ENCODE results near the gene RHOT2.

The RHOT2 gene

DNA sequence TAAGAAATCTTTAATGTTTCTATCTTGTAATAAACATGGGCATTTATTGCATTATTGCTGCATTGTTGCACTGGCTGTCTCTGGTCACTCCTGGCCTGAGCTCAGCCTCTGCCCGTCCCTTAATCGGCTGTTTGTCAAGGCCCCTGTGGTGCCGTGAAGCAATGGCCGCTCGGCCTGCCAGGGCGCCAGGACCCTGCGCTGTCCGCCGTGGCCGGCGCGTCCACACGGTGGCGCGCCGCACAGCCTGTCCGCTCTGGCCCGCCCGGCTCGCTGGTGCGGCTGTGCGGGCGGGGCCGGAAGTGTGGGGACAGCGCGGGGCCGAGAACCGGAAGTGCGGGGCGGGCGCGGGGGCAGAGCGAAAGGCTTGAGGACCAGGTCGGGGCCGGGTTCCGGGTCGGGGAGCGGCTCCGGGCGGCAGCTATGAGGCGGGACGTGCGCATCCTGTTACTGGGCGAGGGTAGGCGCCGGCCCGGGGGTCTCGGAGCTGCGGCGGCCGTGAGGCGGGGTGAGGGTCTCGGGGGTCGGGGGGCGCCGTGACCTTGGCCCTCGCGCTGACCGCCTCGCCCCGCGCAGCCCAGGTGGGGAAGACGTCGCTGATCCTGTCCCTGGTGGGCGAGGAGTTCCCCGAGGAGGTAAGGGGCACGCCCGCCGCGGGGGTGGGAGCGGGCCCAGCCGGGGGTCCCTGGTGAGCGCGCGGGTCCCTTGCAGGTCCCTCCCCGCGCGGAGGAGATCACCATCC, at the start of gene RHOT2:
Gene RHOT2, plus strand, starts transcription at position 353 of the 739 bp plus-strand sequence. Its CDS starts 68 bp downstream, at position 421.
- Histone ChIP-seq H3K9ac (ENCODE audit: low read length) (peak within 1 kb of the TSS; percentile 72), H3K27ac (ENCODE audit: low read length) (no peak within 1 kb of the TSS), H3K9me3 (ENCODE audit: control insufficient read depth, low read depth, low read length) (no peaks in the 10 kb centered on the region), H3K27me3 (ENCODE audit: control insufficient read depth, insufficient read depth, low read length) (no peaks in the 10 kb centered on the region), H3K36me3 (ENCODE audit: control insufficient read depth, low read depth, low read length) (peaks cover 34% of the 10 kb centered on the region), H3K4me1 (ENCODE audit: control insufficient read depth, low read depth, low read length) (no peaks in the 10 kb centered on the region), H3K4me3 (ENCODE audit: low read length) (peak within 1 kb of the TSS; percentile 82)

GRCh38 chr16:619476-620100, 48.3 kb upstream of the RHOT2 start:
- Histone ChIP-seq H3K4me1 (ENCODE audit: control insufficient read depth, low read depth, low read length) (no peaks in the 10 kb centered on the region), H3K9me3 (ENCODE audit: control insufficient read depth, low read depth, low read length) (no peaks in the 10 kb centered on the region), H3K4me3 (ENCODE audit: low read length) (no peak overlapping the region), H3K9ac (ENCODE audit: low read length) (no peak overlapping the region), H3K27me3 (ENCODE audit: control insufficient read depth, insufficient read depth, low read length) (no peaks in the 10 kb centered on the region), H3K27ac (ENCODE audit: low read length) (no peak overlapping the region), H3K36me3 (ENCODE audit: control insufficient read depth, low read depth, low read length) (no peaks in the 10 kb centered on the region)

DNA sequence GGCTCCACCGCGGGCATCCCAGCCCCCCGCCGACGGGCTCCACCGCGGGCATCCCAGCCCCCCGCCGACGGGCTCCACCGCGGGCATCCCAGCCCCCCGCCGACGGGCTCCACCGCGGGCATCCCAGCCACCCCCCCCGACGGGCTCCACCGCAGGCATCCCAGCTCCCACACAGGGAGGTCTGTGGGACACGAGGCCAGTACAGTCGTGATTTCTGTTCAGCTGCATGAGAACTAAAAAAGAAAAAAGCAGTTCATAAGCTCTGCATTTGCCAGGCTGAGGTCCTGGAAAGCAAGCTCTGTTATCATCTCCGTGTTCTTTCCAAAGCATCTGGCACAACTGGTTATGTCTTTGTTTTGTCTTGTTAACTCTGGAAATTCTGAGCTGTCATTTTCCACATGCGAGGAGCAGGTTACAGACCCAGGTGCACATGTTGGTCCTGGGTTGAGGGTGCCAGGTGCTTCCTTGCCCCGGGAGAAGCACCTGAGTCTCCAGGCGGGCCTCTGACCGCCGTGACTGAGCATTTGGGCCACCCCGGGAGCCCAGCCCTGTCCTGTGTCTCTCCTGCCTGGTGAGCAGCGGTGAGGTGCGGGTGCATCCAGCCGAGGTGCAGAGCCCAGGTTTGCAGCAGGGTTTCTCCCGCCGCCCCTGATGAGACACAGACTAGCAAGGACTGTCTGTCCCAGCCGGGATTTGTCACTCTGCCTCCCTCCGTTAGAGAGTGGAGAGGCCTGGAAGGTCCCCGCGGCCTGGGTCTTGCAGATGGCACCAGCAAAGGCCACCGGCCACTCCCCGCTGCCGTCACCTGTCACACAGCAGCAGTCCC, 47.0 kb upstream of the RHOT2 start:
- Histone ChIP-seq H3K4me1 (ENCODE audit: control insufficient read depth, low read depth, low read length) (no peaks in the 10 kb centered on the region), H3K9ac (ENCODE audit: low read length) (no peak overlapping the region), H3K36me3 (ENCODE audit: control insufficient read depth, low read depth, low read length) (no peaks in the 10 kb centered on the region), H3K9me3 (ENCODE audit: control insufficient read depth, low read depth, low read length) (no peaks in the 10 kb centered on the region), H3K27me3 (ENCODE audit: control insufficient read depth, insufficient read depth, low read length) (no peaks in the 10 kb centered on the region), H3K27ac (ENCODE audit: low read length) (no peak overlapping the region), H3K4me3 (ENCODE audit: low read length) (no peak overlapping the region)

DNA sequence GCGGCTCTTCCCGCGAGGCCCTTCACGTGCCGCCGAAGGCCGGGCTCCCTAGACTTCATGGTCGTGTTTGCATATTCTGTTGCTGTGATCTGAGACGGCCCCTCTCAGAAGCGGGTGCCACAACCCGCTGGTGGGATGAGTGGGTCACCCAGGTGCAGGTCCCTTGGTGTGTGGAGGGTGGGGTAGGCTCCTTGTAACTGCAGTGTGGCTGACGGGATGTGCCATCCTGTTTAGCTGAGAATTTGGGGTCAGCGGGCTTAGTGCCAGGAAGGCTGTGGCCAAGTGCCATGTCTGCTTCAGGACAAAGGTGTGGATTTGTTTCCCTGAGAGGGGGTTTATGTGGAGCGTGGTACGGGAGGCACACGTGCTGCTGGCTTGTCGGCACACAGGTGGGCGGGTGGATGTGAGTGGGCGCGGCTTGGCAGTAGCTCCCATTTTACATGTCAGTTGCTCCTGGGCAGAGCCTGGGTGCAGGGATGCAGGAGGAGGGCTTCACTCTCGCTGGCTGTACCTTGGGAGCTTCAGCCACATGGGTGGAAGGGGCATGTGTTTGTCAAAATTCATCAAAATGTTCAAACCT, 46.3 kb upstream of the RHOT2 start:
- Histone ChIP-seq H3K4me3 (ENCODE audit: low read length) (no peak overlapping the region), H3K27me3 (ENCODE audit: control insufficient read depth, insufficient read depth, low read length) (no peaks in the 10 kb centered on the region), H3K9me3 (ENCODE audit: control insufficient read depth, low read depth, low read length) (no peaks in the 10 kb centered on the region), H3K27ac (ENCODE audit: low read length) (no peak overlapping the region), H3K9ac (ENCODE audit: low read length) (no peak overlapping the region), H3K36me3 (ENCODE audit: control insufficient read depth, low read depth, low read length) (no peaks in the 10 kb centered on the region), H3K4me1 (ENCODE audit: control insufficient read depth, low read depth, low read length) (no peaks in the 10 kb centered on the region)

GRCh38 chr16:622920-623280, 45.0 kb upstream of the RHOT2 start:
- Histone ChIP-seq H3K4me1 (ENCODE audit: control insufficient read depth, low read depth, low read length) (no peaks in the 10 kb centered on the region), H3K27ac (ENCODE audit: low read length) (no peak overlapping the region), H3K9ac (ENCODE audit: low read length) (no peak overlapping the region)

DNA sequence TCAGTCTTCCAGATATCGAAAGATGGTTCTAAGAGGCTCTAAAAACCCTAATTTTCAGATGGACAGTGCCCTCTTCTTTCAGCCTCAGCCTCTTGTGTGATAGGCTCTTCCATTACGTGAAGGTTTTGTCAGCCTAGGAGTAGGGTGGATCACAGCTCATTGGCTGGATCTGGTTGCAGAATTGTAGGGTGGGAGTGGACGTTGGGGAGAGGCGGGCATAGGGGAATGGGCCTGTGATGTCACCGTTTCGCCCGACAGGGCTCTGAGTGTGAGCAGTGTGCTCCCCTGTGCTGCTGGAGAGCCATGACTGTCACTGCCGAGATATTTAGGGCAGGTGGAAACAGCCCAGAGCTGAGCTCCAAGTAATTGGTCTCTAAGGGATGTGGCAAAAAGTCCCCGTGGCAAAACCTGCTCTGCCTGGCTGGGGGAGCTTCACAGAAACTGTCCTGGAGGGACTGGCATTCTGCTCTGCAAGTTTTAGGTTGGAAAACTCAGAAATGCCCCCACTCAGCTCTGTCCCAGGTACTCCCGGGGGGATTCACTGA, 43.3 kb upstream of the RHOT2 start:
- peaks cover 2% of the 10 kb centered on the region for H3K4me1 ChIP-seq (ENCODE audit: control insufficient read depth, low read depth, low read length)
- H3K9me3 ChIP-seq (ENCODE audit: control insufficient read depth, low read depth, low read length) = no peaks in the 10 kb centered on the region
- H3K4me3 ChIP-seq (ENCODE audit: low read length) = no peak overlapping the region
- no peaks in the 10 kb centered on the region for H3K27me3 ChIP-seq (ENCODE audit: control insufficient read depth, insufficient read depth, low read length)
- no peak overlapping the region for H3K27ac ChIP-seq (ENCODE audit: low read length)
- no peak overlapping the region for H3K9ac ChIP-seq (ENCODE audit: low read length)
- no peaks in the 10 kb centered on the region for H3K36me3 ChIP-seq (ENCODE audit: control insufficient read depth, low read depth, low read length)

More at GRCh38 chr16:622920-623280, 45.0 kb upstream of the RHOT2 start:
- H3K36me3 ChIP-seq (ENCODE audit: control insufficient read depth, low read depth, low read length) = no peaks in the 10 kb centered on the region
- no peak overlapping the region for H3K4me3 ChIP-seq (ENCODE audit: low read length)
- H3K27me3 ChIP-seq (ENCODE audit: control insufficient read depth, insufficient read depth, low read length) = no peaks in the 10 kb centered on the region
- no peaks in the 10 kb centered on the region for H3K9me3 ChIP-seq (ENCODE audit: control insufficient read depth, low read depth, low read length)

- no peak overlapping the region for H3K4me3 ChIP-seq (ENCODE audit: low read length)
- H3K9me3 ChIP-seq (ENCODE audit: control insufficient read depth, low read depth, low read length) = no peaks in the 10 kb centered on the region
- H3K27me3 ChIP-seq (ENCODE audit: control insufficient read depth, insufficient read depth, low read length) = no peaks in the 10 kb centered on the region
- H3K4me1 ChIP-seq (ENCODE audit: control insufficient read depth, low read depth, low read length) = peaks cover 10% of the 10 kb centered on the region
- no peak overlapping the region for H3K9ac ChIP-seq (ENCODE audit: low read length)
- H3K27ac ChIP-seq (ENCODE audit: low read length) = no peak overlapping the region
- no peaks in the 10 kb centered on the region for H3K36me3 ChIP-seq (ENCODE audit: control insufficient read depth, low read depth, low read length)
These were observed 42.6 kb upstream of the RHOT2 start for GRCh38 chr16:625117-625976.

GRCh38 chr16:625977-626765, 41.8 kb upstream of the RHOT2 start:
- no peaks in the 10 kb centered on the region for H3K36me3 ChIP-seq (ENCODE audit: control insufficient read depth, low read depth, low read length)
- H3K9me3 ChIP-seq (ENCODE audit: control insufficient read depth, low read depth, low read length) = no peaks in the 10 kb centered on the region
- H3K9ac ChIP-seq (ENCODE audit: low read length) = no peak overlapping the region
- no peak overlapping the region for H3K4me3 ChIP-seq (ENCODE audit: low read length)
- H3K27me3 ChIP-seq (ENCODE audit: control insufficient read depth, insufficient read depth, low read length) = no peaks in the 10 kb centered on the region
- no peak overlapping the region for H3K27ac ChIP-seq (ENCODE audit: low read length)
- peaks cover 11% of the 10 kb centered on the region for H3K4me1 ChIP-seq (ENCODE audit: control insufficient read depth, low read depth, low read length)

DNA sequence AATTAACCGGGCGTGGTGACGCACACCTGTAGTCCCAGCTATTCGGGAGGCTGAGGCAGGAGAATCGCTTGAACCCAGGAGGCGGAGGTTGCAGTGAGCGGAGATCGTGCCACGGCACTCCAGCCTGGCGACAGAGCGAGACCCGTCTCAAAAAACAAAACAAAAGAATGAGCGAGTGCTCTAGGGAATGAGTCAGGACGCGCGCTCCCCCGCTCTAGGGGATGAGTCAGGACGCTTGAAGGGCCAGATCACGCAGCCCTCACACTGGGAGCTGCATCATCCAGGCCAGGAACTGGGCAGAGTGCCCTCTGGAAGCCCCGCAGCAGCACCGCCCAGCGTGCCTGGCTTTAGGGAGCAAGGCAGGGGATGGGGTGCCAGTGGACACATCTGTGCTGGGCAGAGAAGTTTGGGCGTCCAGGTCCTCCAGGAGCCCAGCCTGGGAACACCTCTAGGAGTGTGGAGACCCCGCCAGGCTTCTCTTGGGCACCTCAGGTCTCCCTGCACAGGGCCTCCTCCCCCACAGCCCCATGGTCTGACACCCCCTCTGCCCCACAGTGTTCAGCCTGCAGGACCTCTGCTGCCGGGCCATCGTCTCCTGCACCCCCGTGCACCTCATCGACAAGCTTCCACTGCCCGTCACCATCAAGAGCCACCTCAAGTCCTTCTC, 41.0 kb upstream of the RHOT2 start:
- no peak overlapping the region for H3K27ac ChIP-seq (ENCODE audit: low read length)
- no peaks in the 10 kb centered on the region for H3K36me3 ChIP-seq (ENCODE audit: control insufficient read depth, low read depth, low read length)
- no peak overlapping the region for H3K4me3 ChIP-seq (ENCODE audit: low read length)
- no peaks in the 10 kb centered on the region for H3K27me3 ChIP-seq (ENCODE audit: control insufficient read depth, insufficient read depth, low read length)
- H3K9ac ChIP-seq (ENCODE audit: low read length) = no peak overlapping the region
- peaks cover 11% of the 10 kb centered on the region for H3K4me1 ChIP-seq (ENCODE audit: control insufficient read depth, low read depth, low read length)
- no peaks in the 10 kb centered on the region for H3K9me3 ChIP-seq (ENCODE audit: control insufficient read depth, low read depth, low read length)
